ENCODE measurements around the gene DESI2. TPM values are rescaled to one million over a fixed set of nuclear protein-coding genes. Genes with fewer than 3 reads are reported as not detected.

The DESI2 gene
- total RNA-seq, 1 experiment from 2014 or later = 53.9 TPM

DNA sequence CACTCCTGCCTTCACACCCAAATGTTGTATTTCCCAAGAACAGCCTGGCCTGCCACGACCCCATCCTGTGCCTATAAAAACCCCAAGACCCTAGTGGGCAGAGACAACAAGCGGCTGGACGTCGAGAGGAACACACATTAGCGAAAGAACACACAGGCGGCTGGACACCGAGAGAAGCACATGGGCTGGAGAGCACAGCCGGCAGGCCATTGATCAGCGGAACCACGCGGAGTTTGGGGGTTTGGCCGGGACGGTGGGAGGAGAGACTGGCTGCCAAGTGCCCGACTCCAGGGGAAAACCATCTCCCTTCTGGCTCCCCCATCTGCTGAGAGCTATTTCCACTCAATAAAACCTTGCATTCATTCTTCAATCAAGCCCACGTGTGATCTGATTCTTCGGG lies 10.4 kb upstream of the DESI2 start:
- POLR2A ChIA-PET = no interaction called here

GRCh38 chr1:244642988-244643387 lies 9.9 kb upstream of the DESI2 start:
- POLR2A ChIA-PET = no interaction called here
- no TSS peak for BruUV-seq (replicated peaks)
- no peak for DNase-seq (ENCODE audit: low read depth, low spot score)
- in situ Hi-C loops (cut with HindIII; ENCODE audit: low pct_unique_long_range_greater_than_20kb, low sequenced_read_pairs) (no loop called here), intact Hi-C loops (cut with micrococcal nuclease; ENCODE audit: unreplicated experiment) (no loop called here)
- no peaks in the 10 kb centered on the region for H3K4me1 ChIP-seq (ENCODE audit: control insufficient read depth, insufficient read depth, low read length)
- H3K4me3 ChIP-seq (ENCODE audit: low read depth in 2 of 2, low read length in 2 of 2) = no peak overlapping the region
- no peaks in the 10 kb centered on the region for H3K36me3 ChIP-seq (ENCODE audit: control insufficient read depth, insufficient read depth, low read length)
- TF ChIP-seq POLR2AphosphoS5 (IDR thresholded peaks at IDR 0.05; ENCODE audit: low read depth, low read length) (no peak), TCF7L2 (IDR thresholded peaks at IDR 0.05; ENCODE audit: low read depth, low read length) (no peak), SIN3A (IDR thresholded peaks at IDR 0.05; ENCODE audit: borderline replicate concordance, insufficient read depth, low read depth, low read length) (no peak)
- TF ChIP-seq, protein P1, sequence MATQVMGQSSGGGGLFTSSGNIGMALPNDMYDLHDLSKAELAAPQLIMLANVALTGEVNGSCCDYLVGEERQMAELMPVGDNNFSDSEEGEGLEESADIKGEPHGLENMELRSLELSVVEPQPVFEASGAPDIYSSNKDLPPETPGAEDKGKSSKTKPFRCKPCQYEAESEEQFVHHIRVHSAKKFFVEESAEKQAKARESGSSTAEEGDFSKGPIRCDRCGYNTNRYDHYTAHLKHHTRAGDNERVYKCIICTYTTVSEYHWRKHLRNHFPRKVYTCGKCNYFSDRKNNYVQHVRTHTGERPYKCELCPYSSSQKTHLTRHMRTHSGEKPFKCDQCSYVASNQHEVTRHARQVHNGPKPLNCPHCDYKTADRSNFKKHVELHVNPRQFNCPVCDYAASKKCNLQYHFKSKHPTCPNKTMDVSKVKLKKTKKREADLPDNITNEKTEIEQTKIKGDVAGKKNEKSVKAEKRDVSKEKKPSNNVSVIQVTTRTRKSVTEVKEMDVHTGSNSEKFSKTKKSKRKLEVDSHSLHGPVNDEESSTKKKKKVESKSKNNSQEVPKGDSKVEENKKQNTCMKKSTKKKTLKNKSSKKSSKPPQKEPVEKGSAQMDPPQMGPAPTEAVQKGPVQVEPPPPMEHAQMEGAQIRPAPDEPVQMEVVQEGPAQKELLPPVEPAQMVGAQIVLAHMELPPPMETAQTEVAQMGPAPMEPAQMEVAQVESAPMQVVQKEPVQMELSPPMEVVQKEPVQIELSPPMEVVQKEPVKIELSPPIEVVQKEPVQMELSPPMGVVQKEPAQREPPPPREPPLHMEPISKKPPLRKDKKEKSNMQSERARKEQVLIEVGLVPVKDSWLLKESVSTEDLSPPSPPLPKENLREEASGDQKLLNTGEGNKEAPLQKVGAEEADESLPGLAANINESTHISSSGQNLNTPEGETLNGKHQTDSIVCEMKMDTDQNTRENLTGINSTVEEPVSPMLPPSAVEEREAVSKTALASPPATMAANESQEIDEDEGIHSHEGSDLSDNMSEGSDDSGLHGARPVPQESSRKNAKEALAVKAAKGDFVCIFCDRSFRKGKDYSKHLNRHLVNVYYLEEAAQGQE (IDR thresholded peaks at IDR 0.05; ENCODE audit: insufficient read depth in 1 of 2, low read depth in 2 of 2, low read length in 1 of 2) = no peak
- CTCF ChIA-PET = no interaction called here
- no peak for ATAC-seq
- H3K9me3 ChIP-seq (ENCODE audit: control insufficient read depth, insufficient read depth, low read depth, low read length) = no peaks in the 10 kb centered on the region
- peaks cover 4% of the 10 kb centered on the region; the same call in 1 of the 2 replicates for H3K27me3 ChIP-seq (ENCODE audit: control insufficient read depth, insufficient read depth, low read length)
- H3K27ac ChIP-seq (ENCODE audit: low read length) = no peak overlapping the region

More for the DNA sequence above, 10.4 kb upstream of the DESI2 start:
- CTCF ChIA-PET = no interaction called here
- no peaks in the 10 kb centered on the region for H3K9me3 ChIP-seq (ENCODE audit: control insufficient read depth, insufficient read depth, low read depth, low read length)
- in situ Hi-C loops (cut with HindIII; ENCODE audit: low pct_unique_long_range_greater_than_20kb, low sequenced_read_pairs) = no loop called here
- no peak overlapping the region for H3K4me3 ChIP-seq (ENCODE audit: low read depth in 2 of 2, low read length in 2 of 2)
- intact Hi-C loops (cut with micrococcal nuclease; ENCODE audit: unreplicated experiment) = no loop called here
- no TSS peak for BruUV-seq (replicated peaks)
- no peak for DNase-seq (ENCODE audit: low read depth, low spot score)
- ATAC-seq = no peak
- H3K4me1 ChIP-seq (ENCODE audit: control insufficient read depth, insufficient read depth, low read length) = no peaks in the 10 kb centered on the region
- no peak for TF ChIP-seq SIN3A (IDR thresholded peaks at IDR 0.05; ENCODE audit: borderline replicate concordance, insufficient read depth, low read depth, low read length)
- TF ChIP-seq TCF7L2 (IDR thresholded peaks at IDR 0.05; ENCODE audit: low read depth, low read length) = no peak
- TF ChIP-seq, protein P2, sequence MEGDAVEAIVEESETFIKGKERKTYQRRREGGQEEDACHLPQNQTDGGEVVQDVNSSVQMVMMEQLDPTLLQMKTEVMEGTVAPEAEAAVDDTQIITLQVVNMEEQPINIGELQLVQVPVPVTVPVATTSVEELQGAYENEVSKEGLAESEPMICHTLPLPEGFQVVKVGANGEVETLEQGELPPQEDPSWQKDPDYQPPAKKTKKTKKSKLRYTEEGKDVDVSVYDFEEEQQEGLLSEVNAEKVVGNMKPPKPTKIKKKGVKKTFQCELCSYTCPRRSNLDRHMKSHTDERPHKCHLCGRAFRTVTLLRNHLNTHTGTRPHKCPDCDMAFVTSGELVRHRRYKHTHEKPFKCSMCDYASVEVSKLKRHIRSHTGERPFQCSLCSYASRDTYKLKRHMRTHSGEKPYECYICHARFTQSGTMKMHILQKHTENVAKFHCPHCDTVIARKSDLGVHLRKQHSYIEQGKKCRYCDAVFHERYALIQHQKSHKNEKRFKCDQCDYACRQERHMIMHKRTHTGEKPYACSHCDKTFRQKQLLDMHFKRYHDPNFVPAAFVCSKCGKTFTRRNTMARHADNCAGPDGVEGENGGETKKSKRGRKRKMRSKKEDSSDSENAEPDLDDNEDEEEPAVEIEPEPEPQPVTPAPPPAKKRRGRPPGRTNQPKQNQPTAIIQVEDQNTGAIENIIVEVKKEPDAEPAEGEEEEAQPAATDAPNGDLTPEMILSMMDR (IDR thresholded peaks at IDR 0.05) = no peak
- TF ChIP-seq POLR2AphosphoS5 (IDR thresholded peaks at IDR 0.05; ENCODE audit: low read depth, low read length) = no peak
- TF ChIP-seq, protein P1 (IDR thresholded peaks at IDR 0.05; ENCODE audit: insufficient read depth in 1 of 2, low read depth in 2 of 2, low read length in 1 of 2) = no peak
- H3K36me3 ChIP-seq (ENCODE audit: control insufficient read depth, insufficient read depth, low read length) = no peaks in the 10 kb centered on the region
- no peak overlapping the region for H3K27ac ChIP-seq (ENCODE audit: low read length)
- H3K27me3 ChIP-seq (ENCODE audit: control insufficient read depth, insufficient read depth, low read length) = peaks cover 4% of the 10 kb centered on the region; the same call in 1 of the 2 replicates

All from Panc1 (cell line).